Ectodermal cell (in vitro differentiated cells): Measurements from ENCODE around the gene SRSF7.
"Not testable (repeated sequence)": the region's sequence is repeated elsewhere in the genome, so short reads cannot be mapped to it uniquely, and the experiment has no call there.

ENCODE experiments used
- H3K27ac ChIP-seq: 2 replicates; pipeline ENCODE4 v1.7.0; 2013; ENCODE audit warnings: mild to moderate bottlenecking, low read depth, low read length; ENCODE audit not compliant: insufficient read depth, poor library complexity, severe bottlenecking
- H3K27me3 ChIP-seq: 2 replicates; pipeline ENCODE4 v1.7.0; 2013; ENCODE audit warnings: mild to moderate bottlenecking, low read length; ENCODE audit not compliant: insufficient read depth, control insufficient read depth, poor library complexity, severe bottlenecking
- H3K36me3 ChIP-seq: one replicate; pipeline ENCODE4 v1.7.0; 2013; ENCODE audit warnings: low read length; ENCODE audit not compliant: control insufficient read depth, insufficient read depth
- H3K4me1 ChIP-seq: one replicate; pipeline ENCODE4 v1.7.0; 2013; ENCODE audit warnings: low read length; ENCODE audit not compliant: control insufficient read depth, insufficient read depth
- H3K4me3 ChIP-seq: 2 replicates; pipeline ENCODE4 v1.7.0; 2013; ENCODE audit warnings: low read depth, low read length, control low read depth; ENCODE audit not compliant: insufficient read depth
- H3K9me3 ChIP-seq: 2 replicates; pipeline ENCODE4 v1.7.0; 2013; ENCODE audit warnings: mild to moderate bottlenecking, low read length, moderate library complexity; ENCODE audit not compliant: control insufficient read depth
- WGBS, 2 experiments: methylation state at CpG; one replicate each; pipeline ENCODE4 v1.1.7; 2013; ENCODE audit warnings: missing lambda C conversion rate in 2 of 2; 5-methylcytosine and 5-hydroxymethylcytosine counted together

Gene SRSF7

DNA sequence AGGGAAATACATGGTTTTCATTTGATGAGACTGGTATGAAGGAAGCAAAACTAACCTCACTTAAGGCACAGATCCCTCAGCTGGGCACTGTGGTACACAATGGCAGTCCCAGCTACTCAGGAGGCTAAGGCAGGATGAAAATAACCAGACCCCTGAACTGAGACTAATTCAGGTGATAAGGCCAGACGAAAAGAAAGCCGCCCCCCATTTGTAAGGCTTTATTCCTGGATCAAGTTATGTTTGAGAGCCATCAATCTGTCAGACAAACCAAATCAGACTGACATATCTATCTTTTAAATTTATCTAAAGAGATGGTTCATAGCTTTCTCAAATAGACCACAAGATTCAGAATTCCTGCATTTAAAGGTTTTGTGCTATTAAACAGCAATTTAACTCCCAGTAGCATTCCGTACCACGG is 4.1 kb downstream of the SRSF7 start:
- Histone ChIP-seq H3K4me3 (no peak overlapping the region), H3K27me3 (no peaks in the 10 kb centered on the region), H3K36me3 (peaks cover 65% of the 10 kb centered on the region), H3K27ac (no peak overlapping the region), H3K9me3 (no peaks in the 10 kb centered on the region), H3K4me1 (peaks cover 15% of the 10 kb centered on the region)
- 87 to 94% methylated on average over 2 to 4 of the region's 4 CpGs for WGBS, 2 experiments

GRCh38 chr2:38745267-38745666 is 5.9 kb downstream of the SRSF7 start:
- peaks cover 65% of the 10 kb centered on the region for H3K36me3 ChIP-seq
- WGBS, 2 experiments, result 93 to 94% methylated on average over 9 of the region's 9 CpGs
- peaks cover 12% of the 10 kb centered on the region for H3K4me1 ChIP-seq
- no peak overlapping the region for H3K27ac ChIP-seq
- H3K4me3 ChIP-seq, result no peak overlapping the region
- H3K9me3 ChIP-seq, result no peaks in the 10 kb centered on the region
- no peaks in the 10 kb centered on the region for H3K27me3 ChIP-seq

DNA sequence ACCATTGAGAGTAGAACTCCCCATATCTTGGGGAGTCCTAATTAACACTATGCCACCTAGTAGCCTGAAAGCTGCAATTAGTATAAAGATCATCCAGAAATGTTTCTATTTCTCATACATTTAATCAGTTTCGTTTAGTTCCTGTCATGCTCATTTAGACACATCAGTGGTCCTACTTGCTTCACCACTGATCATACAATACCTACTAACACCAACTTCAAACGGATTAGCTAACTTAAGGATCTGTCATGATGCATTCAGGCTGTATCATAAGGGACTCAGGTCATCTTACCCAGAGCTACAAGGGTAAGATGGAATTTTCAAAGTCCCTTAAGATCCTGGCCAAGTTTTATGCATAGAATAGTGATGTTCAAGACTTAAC is 6.8 kb downstream of the SRSF7 start:
- H3K4me3 ChIP-seq, result no peak overlapping the region
- whole genome bisulfite sequencing, 2 experiments, result 90 to 91% methylated on average over 2 of the region's 2 CpGs
- peaks cover 12% of the 10 kb centered on the region for H3K4me1 ChIP-seq
- H3K27me3 ChIP-seq, result no peaks in the 10 kb centered on the region
- H3K36me3 ChIP-seq, result peaks cover 64% of the 10 kb centered on the region
- H3K27ac ChIP-seq, result no peak overlapping the region
- H3K9me3 ChIP-seq, result no peaks in the 10 kb centered on the region

- Histone ChIP-seq H3K4me1 (peaks cover 9% of the 10 kb centered on the region), H3K27me3 (no peaks in the 10 kb centered on the region), H3K4me3 (no peak overlapping the region), H3K36me3 (peaks cover 63% of the 10 kb centered on the region), H3K27ac (no peak overlapping the region), H3K9me3 (no peaks in the 10 kb centered on the region)
- WGBS, 2 experiments, result 95% methylated on average over 3 of the region's 3 CpGs
These were observed 7.3 kb downstream of the SRSF7 start for GRCh38 chr2:38743672-38744398.

DNA sequence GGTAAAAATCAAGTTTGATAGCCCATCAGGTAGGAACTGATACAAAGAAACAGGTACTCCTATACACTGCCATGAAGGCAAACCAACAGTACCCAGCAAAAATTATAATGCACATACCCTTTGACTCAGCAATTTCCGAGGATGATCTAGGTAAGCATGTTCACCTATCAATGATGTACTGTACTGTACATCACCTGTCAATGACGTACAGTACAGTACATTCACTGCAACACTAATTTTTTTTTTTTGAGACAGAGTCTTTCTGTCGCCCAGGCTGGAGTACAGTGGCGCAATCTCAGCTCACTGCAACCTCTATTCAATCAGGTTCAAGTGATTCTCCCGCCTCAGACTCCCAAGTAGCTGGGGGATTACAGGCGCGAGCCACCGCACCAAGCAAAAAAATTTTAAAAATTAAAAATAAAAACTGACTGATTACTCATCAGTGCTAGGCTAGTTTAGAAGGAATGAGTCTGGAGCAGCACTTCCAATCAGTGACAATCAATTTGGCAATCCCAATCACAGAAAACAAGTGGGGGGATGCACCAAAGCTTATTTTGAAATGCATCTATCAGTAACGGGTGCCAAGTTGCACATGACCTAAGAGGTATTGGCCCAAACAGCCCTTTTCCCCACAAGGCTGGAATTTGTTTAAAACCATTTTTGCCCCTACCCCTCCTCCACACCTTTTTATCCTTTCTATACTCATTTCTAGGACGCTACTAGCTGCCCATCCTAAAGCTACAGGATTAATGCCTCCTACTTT is 8.2 kb downstream of the SRSF7 start:
- peaks cover 57% of the 10 kb centered on the region for H3K36me3 ChIP-seq
- no peaks in the 10 kb centered on the region for H3K9me3 ChIP-seq
- H3K27ac ChIP-seq, result no peak overlapping the region
- peaks cover under 1% of the 10 kb centered on the region for H3K4me1 ChIP-seq
- no peaks in the 10 kb centered on the region for H3K27me3 ChIP-seq
- no peak overlapping the region for H3K4me3 ChIP-seq
- 93% methylated on average over 9 to 10 of the region's 10 CpGs for WGBS, 2 experiments

GRCh38 chr2:38740851-38741731 is 10.1 kb downstream of the SRSF7 start:
- Histone ChIP-seq H3K4me3 (no peak overlapping the region), H3K4me1 (no peaks in the 10 kb centered on the region), H3K9me3 (no peaks in the 10 kb centered on the region), H3K36me3 (peaks cover 43% of the 10 kb centered on the region), H3K27ac (peak overlapping the region; percentile 54), H3K27me3 (no peaks in the 10 kb centered on the region)
- 85 to 87% methylated on average over 10 to 11 of the region's 11 CpGs for WGBS, 2 experiments

GRCh38 chr2:38739524-38739923 is 11.6 kb downstream of the SRSF7 start:
- Histone ChIP-seq H3K27me3 (no peaks in the 10 kb centered on the region), H3K36me3 (peaks cover 30% of the 10 kb centered on the region), H3K27ac (no peak overlapping the region), H3K4me3 (no peak overlapping the region), H3K4me1 (no peaks in the 10 kb centered on the region), H3K9me3 (no peaks in the 10 kb centered on the region)
- WGBS, 2 experiments, result 92 to 100% methylated on average over 2 of the region's 2 CpGs

- Histone ChIP-seq H3K9me3 (no peaks in the 10 kb centered on the region), H3K4me3 (no peak overlapping the region), H3K36me3 (peaks cover 18% of the 10 kb centered on the region), H3K4me1 (no peaks in the 10 kb centered on the region), H3K27ac (no peak overlapping the region), H3K27me3 (no peaks in the 10 kb centered on the region)
- WGBS, 2 experiments, result 95 to 99% methylated on average over 3 of the region's 3 CpGs
These were observed 13.2 kb downstream of the SRSF7 start for GRCh38 chr2:38737925-38738324.

DNA sequence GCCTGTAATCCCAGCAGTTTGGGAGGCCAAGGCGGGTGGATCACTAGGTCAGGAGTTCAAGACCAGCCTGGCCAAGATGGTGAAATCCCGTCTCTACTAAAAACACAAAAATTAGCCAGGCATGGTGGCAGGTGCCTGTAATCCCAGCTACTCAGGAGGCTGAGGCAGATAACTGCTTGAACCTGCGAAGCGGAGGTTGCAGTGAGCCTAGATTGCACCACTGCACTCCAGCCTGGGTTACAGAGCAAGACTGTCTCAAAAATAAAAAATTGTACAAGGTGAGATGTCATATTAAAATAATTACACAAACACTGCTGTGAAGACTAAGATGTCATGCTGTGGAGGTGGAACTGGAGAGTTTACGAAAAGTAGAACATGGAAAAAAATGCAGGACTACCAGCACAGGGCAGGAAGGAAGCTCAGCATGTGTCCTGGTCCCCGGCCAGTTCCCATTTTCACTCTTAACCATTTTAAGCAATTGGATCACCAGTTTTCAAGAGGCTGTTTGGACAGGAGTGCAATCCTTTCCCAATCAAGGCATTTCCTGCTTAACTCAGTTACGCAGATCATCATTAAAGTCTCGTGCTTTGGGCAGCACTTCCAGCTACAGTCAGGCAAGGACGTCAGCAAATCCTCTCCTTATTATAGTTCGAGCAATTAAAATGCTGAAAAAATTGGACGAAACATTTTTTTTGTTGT is 14.0 kb downstream of the SRSF7 start:
- 93 to 95% methylated on average over 10 to 11 of the region's 11 CpGs for WGBS, 2 experiments

More for the DNA sequence above, 14.0 kb downstream of the SRSF7 start:
- not testable (repeated sequence) for H3K27me3 ChIP-seq, H3K9me3 ChIP-seq, H3K4me3 ChIP-seq, H3K27ac ChIP-seq, H3K4me1 ChIP-seq
- H3K36me3 ChIP-seq, result peaks cover 13% of the 10 kb centered on the region
